HL-60 (cell line): ENCODE data around the gene SUPT20HL1.
"Not testable (repeated sequence)": the region's sequence is repeated elsewhere in the genome, so short reads cannot be mapped to it uniquely, and the experiment has no call there.

Source experiments
- POLR2AphosphoS5 ChIP-seq: IDR thresholded peaks from 2 replicates; pipeline ENCODE4 v1.6.1; 2012; ENCODE audit warnings: low read depth
- TF ChIP-seq, protein P1 (sequence below): IDR thresholded peaks from one replicate; pipeline ENCODE4 v1.5.1; 2011; ENCODE audit warnings: low read length, control low read depth, inconsistent platforms; ENCODE audit not compliant: insufficient read depth

DNA sequence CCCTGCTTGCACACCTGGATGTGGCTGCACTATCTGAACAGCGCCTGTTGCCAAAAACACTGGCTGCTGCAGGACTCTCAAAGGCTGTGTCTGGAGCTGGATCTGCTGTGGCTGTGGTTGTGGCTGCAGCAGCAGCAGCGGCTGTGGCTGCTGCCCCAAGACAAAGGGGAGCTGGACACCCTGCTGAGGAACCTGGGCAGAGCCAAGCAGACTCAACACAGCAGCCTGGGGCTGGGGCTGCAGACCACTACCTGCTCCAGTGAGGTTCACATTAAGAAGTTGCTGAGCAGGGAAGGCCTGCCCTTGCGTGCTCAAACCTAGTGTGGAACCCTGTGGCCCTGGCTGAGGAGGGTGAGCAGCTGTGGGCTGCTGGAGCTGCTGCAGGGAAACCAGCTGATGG lies 49.5 kb upstream of the SUPT20HL1 start:
- TF ChIP-seq, protein P1, sequence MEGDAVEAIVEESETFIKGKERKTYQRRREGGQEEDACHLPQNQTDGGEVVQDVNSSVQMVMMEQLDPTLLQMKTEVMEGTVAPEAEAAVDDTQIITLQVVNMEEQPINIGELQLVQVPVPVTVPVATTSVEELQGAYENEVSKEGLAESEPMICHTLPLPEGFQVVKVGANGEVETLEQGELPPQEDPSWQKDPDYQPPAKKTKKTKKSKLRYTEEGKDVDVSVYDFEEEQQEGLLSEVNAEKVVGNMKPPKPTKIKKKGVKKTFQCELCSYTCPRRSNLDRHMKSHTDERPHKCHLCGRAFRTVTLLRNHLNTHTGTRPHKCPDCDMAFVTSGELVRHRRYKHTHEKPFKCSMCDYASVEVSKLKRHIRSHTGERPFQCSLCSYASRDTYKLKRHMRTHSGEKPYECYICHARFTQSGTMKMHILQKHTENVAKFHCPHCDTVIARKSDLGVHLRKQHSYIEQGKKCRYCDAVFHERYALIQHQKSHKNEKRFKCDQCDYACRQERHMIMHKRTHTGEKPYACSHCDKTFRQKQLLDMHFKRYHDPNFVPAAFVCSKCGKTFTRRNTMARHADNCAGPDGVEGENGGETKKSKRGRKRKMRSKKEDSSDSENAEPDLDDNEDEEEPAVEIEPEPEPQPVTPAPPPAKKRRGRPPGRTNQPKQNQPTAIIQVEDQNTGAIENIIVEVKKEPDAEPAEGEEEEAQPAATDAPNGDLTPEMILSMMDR, result not testable (repeated sequence)
- TF ChIP-seq POLR2AphosphoS5, result not testable (repeated sequence)
